CD8-positive, alpha-beta memory T cell (primary cell): ENCODE data around the gene TGFB2. TPM values are rescaled to one million over a fixed set of nuclear protein-coding genes. Genes with fewer than 3 reads are reported as not detected.

Source experiments
- CTCF ChIA-PET: fragments of 350-600 bp; sonication (Branson Sonifier 250); formaldehyde crosslinking; loops from one replicate; lab custom pipeline; 2021; ENCODE audit warnings: antibody characterized with exemption; lab: Charles Lee
- POLR2A ChIA-PET: fragments of 350-600 bp; sonication (Branson Sonifier 250); formaldehyde crosslinking; loops from one replicate; lab custom pipeline; 2021; ENCODE audit warnings: antibody characterized with exemption; lab: Charles Lee
- DNase-seq, 5 donors: peaks; one replicate each; pipeline versions ENCODE4 v3.0.0 to v3.0.0-alpha.2; 2020 to 2022; ENCODE audit warnings: mixed read lengths in 1 of 5
- H3K27ac ChIP-seq: one replicate; pipeline ENCODE4 v1.7.0; 2013; ENCODE audit warnings: low read depth, mild to moderate bottlenecking, low read length, moderate library complexity
- H3K27me3 ChIP-seq: 2 replicates; pipeline ENCODE4 v1.7.0; 2013; ENCODE audit warnings: low read length, mild to moderate bottlenecking; ENCODE audit not compliant: insufficient read depth, poor library complexity, severe bottlenecking
- H3K36me3 ChIP-seq: 2 replicates; pipeline ENCODE4 v1.7.0; 2013; ENCODE audit warnings: mild to moderate bottlenecking, low read length, moderate library complexity; ENCODE audit not compliant: insufficient read depth
- H3K4me1 ChIP-seq: 2 replicates; pipeline ENCODE4 v1.7.0; 2013; ENCODE audit warnings: mild to moderate bottlenecking, low read length, moderate library complexity; ENCODE audit not compliant: insufficient read depth
- H3K4me3 ChIP-seq: 2 replicates; pipeline ENCODE4 v1.7.0; 2013; ENCODE audit warnings: mild to moderate bottlenecking, low read length
- H3K9me3 ChIP-seq: 2 replicates; pipeline ENCODE4 v1.7.0; 2013; ENCODE audit warnings: mild to moderate bottlenecking, low read length
- H3K27ac Mint-ChIP-seq, 8 donors: one replicate each; pipeline ENCODE4 v1.8.0; 2020 to 2021; ENCODE audit warnings: mixed read lengths in 8 of 8, mild to moderate bottlenecking in 6 of 8, inconsistent platforms in 3 of 8, moderate library complexity in 3 of 8
- H3K27me3 Mint-ChIP-seq, 2 donors: one replicate each; pipeline ENCODE4 v1.8.0; 2020 to 2021; ENCODE audit warnings: mixed read lengths in 2 of 2, mild to moderate bottlenecking in 1 of 2, moderate library complexity in 1 of 2
- H3K36me3 Mint-ChIP-seq, 3 donors: one replicate each; pipeline ENCODE4 v1.8.0; 2020 to 2021; ENCODE audit warnings: mixed read lengths in 3 of 3, inconsistent platforms in 1 of 3, mild to moderate bottlenecking in 1 of 3
- H3K4me1 Mint-ChIP-seq, 3 donors: one replicate each; pipeline ENCODE4 v1.8.0; 2020 to 2021; ENCODE audit warnings: mixed read lengths in 3 of 3, inconsistent platforms in 1 of 3, mild to moderate bottlenecking in 1 of 3
- H3K4me3 Mint-ChIP-seq, 7 donors: one replicate each; pipeline ENCODE4 v1.8.0; 2020 to 2021; ENCODE audit warnings: mixed read lengths in 7 of 7, mild to moderate bottlenecking in 6 of 7, moderate library complexity in 4 of 7, inconsistent platforms in 2 of 7
- H3K9me3 Mint-ChIP-seq, 5 donors: one replicate each; pipeline ENCODE4 v1.8.0; 2020 to 2022; ENCODE audit warnings: mixed read lengths in 5 of 5, mild to moderate bottlenecking in 3 of 5, moderate library complexity in 2 of 5, inconsistent platforms in 1 of 5
- polyA plus RNA-seq: library from polyadenylated mRNA; unstranded; fragments of 300-500 nt; fragmentation: Illumina TruSeq; gene quantifications from one replicate; pipeline ENCODE4 v1.2.3, GENCODE V29; 2021
- total RNA-seq, 2 experiments: library from RNA; stranded (reverse); gene quantifications; one replicate each; pipeline ENCODE4 v1.2.3, GENCODE V29; 2021

Gene TGFB2
- total and polyA plus RNA-seq, 3 experiments from 2014 or later: not detected

DNA sequence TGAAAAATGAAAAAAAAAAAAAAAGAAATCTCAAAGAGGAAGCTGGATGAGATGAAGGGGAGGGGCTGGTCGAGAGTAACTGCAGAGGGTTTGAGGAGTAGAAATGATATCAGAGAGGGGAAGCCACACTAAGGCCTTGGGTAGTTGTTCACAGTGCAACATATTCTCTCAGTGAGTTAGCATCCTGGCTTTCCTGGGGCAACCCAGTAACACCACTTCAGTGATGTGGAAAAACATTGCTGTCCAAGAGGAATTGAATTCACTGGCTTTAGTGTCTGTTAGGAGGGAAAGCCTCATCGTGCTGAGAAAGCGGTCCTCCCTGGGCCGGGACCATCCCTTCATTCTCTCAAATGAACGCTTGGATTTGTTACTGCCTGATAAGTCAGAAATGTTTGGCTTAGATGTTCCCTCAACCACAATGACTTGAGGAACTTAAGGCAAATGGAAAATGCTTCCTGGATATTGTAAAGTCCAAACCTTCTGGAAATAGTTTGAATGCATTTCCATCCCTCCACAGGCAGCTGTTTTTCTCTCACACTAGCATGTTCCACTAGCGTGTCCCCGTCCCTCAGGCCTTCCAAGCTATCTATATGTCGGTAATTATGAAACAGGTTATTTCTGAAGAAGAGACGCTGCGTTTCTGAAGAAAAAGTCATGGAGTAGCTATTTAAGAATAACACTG lies 12.2 kb downstream of the TGFB2 start:
- ChIA-PET POLR2A (no interaction called here), CTCF (no interaction called here)
- no peaks in the 10 kb centered on the region for H3K4me1 Mint-ChIP-seq

DNA sequence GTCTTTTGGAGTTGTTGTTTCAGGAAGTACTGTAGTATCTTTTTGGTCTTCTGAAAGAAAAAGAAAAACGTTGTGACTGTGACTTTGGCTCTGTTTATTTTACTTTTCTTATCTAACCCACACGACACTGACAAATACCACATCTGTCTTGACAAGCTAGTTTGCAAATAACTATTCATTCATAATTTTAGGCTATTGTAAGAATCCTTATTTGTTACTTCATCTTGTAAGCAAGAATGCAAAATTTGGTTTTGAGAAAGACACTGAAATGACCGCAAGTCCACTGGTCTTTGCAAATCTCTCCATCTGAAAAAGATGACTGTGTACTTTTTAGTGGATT lies 12.7 kb downstream of the TGFB2 start:
- CTCF ChIA-PET: no interaction called here
- H3K36me3 ChIP-seq: no peaks in the 10 kb centered on the region
- Mint-ChIP-seq H3K9me3 (no peaks in the 10 kb centered on the region), H3K4me3 (no peak overlapping the region), H3K36me3 (no peaks in the 10 kb centered on the region), H3K27me3 (peaks cover 0 to 8% of the 10 kb centered on the region in 2 donors), H3K4me1 (no peaks in the 10 kb centered on the region), H3K27ac (no peak overlapping the region)
- H3K4me1 ChIP-seq: no peaks in the 10 kb centered on the region
- DNase-seq: no peak
- H3K9me3 ChIP-seq: no peaks in the 10 kb centered on the region
- POLR2A ChIA-PET: no interaction called here
- no peak overlapping the region for H3K27ac ChIP-seq
- no peaks in the 10 kb centered on the region for H3K27me3 ChIP-seq
- H3K4me3 ChIP-seq: no peak overlapping the region

More for the DNA sequence above, 12.2 kb downstream of the TGFB2 start:
- no peak overlapping the region for H3K27ac ChIP-seq
- DNase-seq: no peak
- no peak overlapping the region for H3K4me3 ChIP-seq
- no peaks in the 10 kb centered on the region for H3K36me3 Mint-ChIP-seq
- peaks cover 0 to 8% of the 10 kb centered on the region in 2 donors for H3K27me3 Mint-ChIP-seq
- no peaks in the 10 kb centered on the region for H3K36me3 ChIP-seq
- H3K4me3 Mint-ChIP-seq: no peak overlapping the region
- H3K27me3 ChIP-seq: no peaks in the 10 kb centered on the region
- H3K9me3 Mint-ChIP-seq: no peaks in the 10 kb centered on the region
- H3K9me3 ChIP-seq: no peaks in the 10 kb centered on the region
- no peaks in the 10 kb centered on the region for H3K4me1 ChIP-seq
- no peak overlapping the region for H3K27ac Mint-ChIP-seq

DNA sequence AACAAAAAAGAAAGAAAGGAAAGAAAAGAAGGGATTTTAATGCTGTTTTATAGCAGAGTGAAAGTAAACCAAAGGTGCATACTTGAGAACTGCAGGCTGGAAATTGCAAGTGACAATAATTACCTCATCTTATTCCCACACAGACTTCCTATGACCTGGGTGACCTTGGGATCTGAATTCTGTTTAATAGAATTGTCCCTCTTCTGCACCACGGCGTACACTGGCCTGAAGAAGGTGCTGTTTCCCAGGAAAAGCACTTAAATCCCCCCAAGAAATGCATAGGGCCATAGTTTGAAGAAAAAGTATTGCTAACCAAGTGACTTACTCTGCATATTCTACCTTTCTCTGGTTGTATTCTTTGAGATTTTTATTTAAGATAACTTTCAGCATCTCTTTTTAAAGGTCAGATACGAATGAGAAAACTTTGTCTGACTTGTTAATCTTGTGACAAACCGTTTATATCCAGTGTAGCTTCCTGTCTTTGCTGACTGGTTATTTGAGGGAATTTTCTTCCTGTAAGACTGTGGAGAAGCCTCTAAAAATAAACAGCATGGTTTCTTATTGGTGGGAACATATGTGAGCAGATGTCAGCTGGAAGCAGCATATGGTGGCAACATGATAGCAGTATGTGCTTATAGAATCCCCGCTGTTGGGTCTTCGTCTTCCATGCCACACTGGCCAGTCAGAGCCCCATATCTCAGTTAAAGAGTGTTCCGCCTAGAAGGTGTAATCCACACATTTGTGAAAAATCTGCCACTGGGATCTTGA lies 16.3 kb downstream of the TGFB2 start:
- ChIA-PET CTCF (no interaction called here), POLR2A (no interaction called here)
- Mint-ChIP-seq H3K9me3 (no peaks in the 10 kb centered on the region), H3K4me1 (no peaks in the 10 kb centered on the region), H3K27ac (no peak overlapping the region), H3K27me3 (peaks cover 2 to 8% of the 10 kb centered on the region in 2 donors), H3K4me3 (no peak overlapping the region), H3K36me3 (no peaks in the 10 kb centered on the region)
- Histone ChIP-seq H3K27me3 (no peaks in the 10 kb centered on the region), H3K4me3 (no peak overlapping the region), H3K36me3 (no peaks in the 10 kb centered on the region), H3K4me1 (no peaks in the 10 kb centered on the region), H3K9me3 (no peaks in the 10 kb centered on the region), H3K27ac (no peak overlapping the region)
- DNase-seq: no peak

DNA sequence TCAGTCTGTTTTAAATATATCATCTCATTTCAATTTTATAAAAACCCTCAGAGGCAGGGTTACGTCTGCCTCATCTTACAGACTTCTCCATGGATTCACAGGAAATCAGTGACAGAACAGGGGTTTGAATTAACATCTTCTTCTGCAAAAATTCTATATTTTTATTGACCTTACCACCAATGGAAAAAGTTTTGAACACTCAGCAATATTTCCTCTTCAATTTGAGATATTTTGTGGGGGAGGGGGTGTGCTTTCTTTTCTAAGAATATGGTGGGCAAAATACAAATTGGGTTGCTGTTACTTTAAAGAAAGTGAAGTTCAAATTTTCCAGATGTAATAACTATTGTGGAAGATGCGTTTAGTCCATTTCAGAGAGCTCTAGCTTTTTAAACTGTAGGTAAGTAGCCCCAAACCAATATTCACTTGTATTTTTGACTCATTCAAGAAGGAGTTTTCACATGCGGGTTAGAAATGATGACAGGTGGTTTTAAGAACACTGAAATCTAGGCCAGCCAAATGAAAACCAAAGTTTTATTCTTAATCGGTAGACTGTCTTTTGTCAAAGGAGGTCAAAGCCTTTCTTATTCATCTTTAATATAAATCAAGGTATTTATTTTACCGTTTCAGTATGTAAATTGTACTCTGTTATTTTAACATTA lies 17.4 kb downstream of the TGFB2 start:
- H3K4me1 Mint-ChIP-seq: no peaks in the 10 kb centered on the region
- Histone ChIP-seq H3K27me3 (no peaks in the 10 kb centered on the region), H3K27ac (no peak overlapping the region), H3K36me3 (no peaks in the 10 kb centered on the region), H3K4me3 (no peak overlapping the region), H3K9me3 (no peaks in the 10 kb centered on the region), H3K4me1 (no peaks in the 10 kb centered on the region)
- POLR2A ChIA-PET: no interaction called here
- no peak overlapping the region for H3K4me3 Mint-ChIP-seq
- H3K27me3 Mint-ChIP-seq: peaks cover 2 to 8% of the 10 kb centered on the region in 2 donors
- H3K9me3 Mint-ChIP-seq: no peaks in the 10 kb centered on the region
- no peaks in the 10 kb centered on the region for H3K36me3 Mint-ChIP-seq
- DNase-seq: no peak
- CTCF ChIA-PET: no interaction called here
- H3K27ac Mint-ChIP-seq: peak overlapping the region in 1 of 8 donors; percentile 14

DNA sequence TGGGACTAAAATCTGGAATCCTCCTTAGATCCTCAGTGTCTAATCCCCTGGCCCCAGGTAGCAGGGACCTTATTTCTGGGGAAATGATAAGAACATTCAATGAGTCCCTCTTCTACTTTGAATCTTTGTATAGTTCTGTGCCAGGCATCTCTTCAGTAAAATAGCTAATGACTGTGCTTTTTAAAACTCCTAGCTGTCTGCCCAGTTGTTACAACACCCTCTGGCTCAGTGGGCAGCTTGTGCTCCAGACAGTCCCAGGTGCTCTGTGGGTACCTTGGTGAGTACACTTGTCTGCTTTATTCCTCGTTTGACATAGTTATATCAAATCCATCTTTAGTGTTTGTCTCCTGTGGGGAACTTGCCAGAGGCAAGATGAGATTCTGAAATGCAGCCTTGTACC lies 18.0 kb downstream of the TGFB2 start:
- Histone ChIP-seq H3K27ac (no peak overlapping the region), H3K4me3 (no peak overlapping the region), H3K27me3 (no peaks in the 10 kb centered on the region), H3K4me1 (no peaks in the 10 kb centered on the region), H3K9me3 (no peaks in the 10 kb centered on the region), H3K36me3 (no peaks in the 10 kb centered on the region)
- ChIA-PET POLR2A (no interaction called here), CTCF (interaction anchor here (1.2 kb wide), 1 partner anchor 35 kb away, joined by 3 read pairs; no protein-coding TSS in a partner anchor)
- Mint-ChIP-seq H3K4me3 (no peak overlapping the region), H3K27ac (no peak overlapping the region), H3K36me3 (no peaks in the 10 kb centered on the region), H3K9me3 (no peaks in the 10 kb centered on the region), H3K4me1 (no peaks in the 10 kb centered on the region), H3K27me3 (peaks cover 2 to 8% of the 10 kb centered on the region in 2 donors)
- DNase-seq: no peak

DNA sequence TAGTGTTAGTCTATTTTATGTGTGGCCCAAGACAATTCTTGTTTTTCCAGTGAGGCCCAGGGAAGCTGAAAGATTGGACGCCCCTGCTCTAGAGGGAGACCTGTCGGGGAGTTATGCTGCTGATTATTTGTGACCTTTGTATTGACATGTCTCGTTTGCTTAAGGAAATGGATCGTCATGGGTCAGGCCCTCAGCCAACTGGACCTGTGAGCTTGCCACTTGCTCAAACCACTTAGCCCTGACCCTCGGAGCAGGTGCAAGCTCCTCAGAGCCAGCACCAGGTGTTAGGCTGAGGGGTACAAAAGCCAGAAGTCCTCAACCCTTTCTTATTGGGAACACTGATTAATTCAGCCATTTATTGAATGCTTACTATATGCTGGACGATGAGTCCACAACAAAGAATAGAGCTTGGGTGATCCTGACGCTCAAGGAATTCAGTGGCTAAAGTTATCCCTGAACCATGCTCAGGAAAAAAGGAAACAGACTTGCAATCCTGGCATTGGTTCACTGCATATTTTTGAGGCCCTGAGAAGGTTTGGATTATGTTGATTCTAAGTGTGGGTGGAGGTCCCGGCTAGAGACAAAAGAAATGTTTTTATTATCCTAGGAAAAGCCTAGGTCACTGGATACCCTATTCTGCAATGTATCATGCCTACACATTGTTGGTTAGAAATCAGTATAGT lies 19.0 kb downstream of the TGFB2 start:
- H3K4me1 Mint-ChIP-seq: no peaks in the 10 kb centered on the region
- H3K27me3 Mint-ChIP-seq: peaks cover 2 to 8% of the 10 kb centered on the region in 2 donors
- POLR2A ChIA-PET: no interaction called here

DNA sequence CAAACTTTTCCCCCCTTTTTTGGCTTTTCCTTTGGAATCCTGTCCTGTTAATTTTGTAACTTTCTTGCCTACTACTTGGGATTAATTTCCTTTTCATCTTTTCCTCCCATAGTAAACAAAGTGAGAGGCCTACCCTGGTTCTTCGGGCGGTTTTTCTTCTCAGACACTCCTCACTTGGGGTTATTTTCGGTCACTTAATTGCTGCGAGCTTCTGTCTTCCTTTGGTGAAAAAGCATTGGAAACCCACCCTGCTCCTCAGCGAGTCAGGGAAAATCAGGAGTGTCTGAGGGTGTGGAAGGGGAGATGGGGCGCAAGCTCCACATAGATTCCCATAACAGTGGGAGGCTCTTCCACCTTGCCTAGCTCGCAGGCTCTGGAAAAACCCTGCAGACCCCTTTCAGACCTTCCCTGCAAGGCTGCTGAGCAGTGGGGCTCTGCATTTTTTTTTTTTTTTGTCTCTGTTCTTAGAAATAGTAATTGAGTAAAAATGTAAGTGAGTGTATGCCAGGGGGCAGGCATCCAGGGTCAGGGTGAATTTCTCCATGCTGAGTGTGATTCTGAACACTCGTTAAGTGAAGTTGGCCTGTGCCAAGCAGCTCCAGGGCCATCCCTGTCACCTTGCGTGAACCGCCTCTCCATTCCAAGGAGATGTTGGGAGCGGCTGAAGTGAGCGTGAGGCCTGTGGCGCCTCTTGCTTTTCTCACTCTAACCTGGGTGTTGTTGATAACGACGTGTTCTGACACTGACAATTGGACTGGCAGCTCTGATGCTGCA lies 20.3 kb downstream of the TGFB2 start:
- Histone ChIP-seq H3K27me3 (no peaks in the 10 kb centered on the region), H3K9me3 (no peaks in the 10 kb centered on the region), H3K27ac (no peak overlapping the region), H3K4me3 (no peak overlapping the region), H3K36me3 (no peaks in the 10 kb centered on the region), H3K4me1 (no peaks in the 10 kb centered on the region)
- H3K27me3 Mint-ChIP-seq: peaks cover 2 to 8% of the 10 kb centered on the region in 2 donors
- peaks cover 0 to 4% (median 0%) of the 10 kb centered on the region in 3 donors for H3K36me3 Mint-ChIP-seq
- H3K4me3 Mint-ChIP-seq: no peak overlapping the region
- no peak for DNase-seq
- POLR2A ChIA-PET: no interaction called here
- no peak overlapping the region for H3K27ac Mint-ChIP-seq
- no peaks in the 10 kb centered on the region for H3K9me3 Mint-ChIP-seq
- CTCF ChIA-PET: interaction anchor here (1.0 kb wide), 1 partner anchor 11 kb away, joined by 4 read pairs; no protein-coding TSS in a partner anchor
- no peaks in the 10 kb centered on the region for H3K4me1 Mint-ChIP-seq

More for the DNA sequence above, 19.0 kb downstream of the TGFB2 start:
- Histone ChIP-seq H3K4me1 (no peaks in the 10 kb centered on the region), H3K27ac (no peak overlapping the region), H3K9me3 (no peaks in the 10 kb centered on the region), H3K27me3 (no peaks in the 10 kb centered on the region), H3K36me3 (no peaks in the 10 kb centered on the region), H3K4me3 (no peak overlapping the region)
- H3K9me3 Mint-ChIP-seq: no peaks in the 10 kb centered on the region
- CTCF ChIA-PET: interaction anchor here (1.2 kb wide), 1 partner anchor 36 kb away, joined by 3 read pairs; no protein-coding TSS in a partner anchor
- H3K27ac Mint-ChIP-seq: no peak overlapping the region
- H3K4me3 Mint-ChIP-seq: no peak overlapping the region
- peaks cover 0 to 4% (median 0%) of the 10 kb centered on the region in 3 donors for H3K36me3 Mint-ChIP-seq
- DNase-seq: no peak
